GM12875 (cell line): Measurements from ENCODE around the gene KLHL15.

Experiments
- H3K4me3 ChIP-seq: one replicate; pipeline ENCODE4 v1.5.1; 2011; ENCODE audit warnings: low read depth, low read length, control low read depth
- TF ChIP-seq, protein P1 (sequence below): IDR thresholded peaks from 2 replicates; pipeline ENCODE4 v1.5.1; 2011; ENCODE audit warnings: low read depth, mild to moderate bottlenecking, control low read depth, inconsistent platforms, low read length, moderate library complexity, borderline replicate concordance; ENCODE audit not compliant: insufficient read depth

KLHL15 gene

DNA sequence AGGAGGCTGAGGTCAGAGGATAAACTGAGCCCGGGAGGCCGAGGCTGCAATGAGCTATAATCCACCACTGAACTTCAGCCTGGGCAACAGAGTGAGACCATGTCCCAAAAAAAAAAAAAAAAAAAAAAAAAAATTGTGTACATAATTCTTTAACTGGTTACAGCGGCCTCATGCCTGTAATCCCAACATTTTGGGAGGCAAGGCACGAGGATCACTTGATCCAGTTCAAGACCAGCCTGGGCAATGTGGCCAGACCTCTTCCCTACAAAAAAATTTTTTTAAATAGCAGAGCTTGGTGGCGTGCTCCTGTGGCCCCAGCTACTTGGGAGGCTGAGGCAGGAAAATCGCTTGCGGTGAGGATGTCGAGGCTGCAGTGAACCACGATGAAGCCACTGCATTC, 9.3 kb downstream of the KLHL15 start:
- TF ChIP-seq, protein P1, sequence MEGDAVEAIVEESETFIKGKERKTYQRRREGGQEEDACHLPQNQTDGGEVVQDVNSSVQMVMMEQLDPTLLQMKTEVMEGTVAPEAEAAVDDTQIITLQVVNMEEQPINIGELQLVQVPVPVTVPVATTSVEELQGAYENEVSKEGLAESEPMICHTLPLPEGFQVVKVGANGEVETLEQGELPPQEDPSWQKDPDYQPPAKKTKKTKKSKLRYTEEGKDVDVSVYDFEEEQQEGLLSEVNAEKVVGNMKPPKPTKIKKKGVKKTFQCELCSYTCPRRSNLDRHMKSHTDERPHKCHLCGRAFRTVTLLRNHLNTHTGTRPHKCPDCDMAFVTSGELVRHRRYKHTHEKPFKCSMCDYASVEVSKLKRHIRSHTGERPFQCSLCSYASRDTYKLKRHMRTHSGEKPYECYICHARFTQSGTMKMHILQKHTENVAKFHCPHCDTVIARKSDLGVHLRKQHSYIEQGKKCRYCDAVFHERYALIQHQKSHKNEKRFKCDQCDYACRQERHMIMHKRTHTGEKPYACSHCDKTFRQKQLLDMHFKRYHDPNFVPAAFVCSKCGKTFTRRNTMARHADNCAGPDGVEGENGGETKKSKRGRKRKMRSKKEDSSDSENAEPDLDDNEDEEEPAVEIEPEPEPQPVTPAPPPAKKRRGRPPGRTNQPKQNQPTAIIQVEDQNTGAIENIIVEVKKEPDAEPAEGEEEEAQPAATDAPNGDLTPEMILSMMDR = no peak
- no peak overlapping the region for H3K4me3 ChIP-seq

DNA sequence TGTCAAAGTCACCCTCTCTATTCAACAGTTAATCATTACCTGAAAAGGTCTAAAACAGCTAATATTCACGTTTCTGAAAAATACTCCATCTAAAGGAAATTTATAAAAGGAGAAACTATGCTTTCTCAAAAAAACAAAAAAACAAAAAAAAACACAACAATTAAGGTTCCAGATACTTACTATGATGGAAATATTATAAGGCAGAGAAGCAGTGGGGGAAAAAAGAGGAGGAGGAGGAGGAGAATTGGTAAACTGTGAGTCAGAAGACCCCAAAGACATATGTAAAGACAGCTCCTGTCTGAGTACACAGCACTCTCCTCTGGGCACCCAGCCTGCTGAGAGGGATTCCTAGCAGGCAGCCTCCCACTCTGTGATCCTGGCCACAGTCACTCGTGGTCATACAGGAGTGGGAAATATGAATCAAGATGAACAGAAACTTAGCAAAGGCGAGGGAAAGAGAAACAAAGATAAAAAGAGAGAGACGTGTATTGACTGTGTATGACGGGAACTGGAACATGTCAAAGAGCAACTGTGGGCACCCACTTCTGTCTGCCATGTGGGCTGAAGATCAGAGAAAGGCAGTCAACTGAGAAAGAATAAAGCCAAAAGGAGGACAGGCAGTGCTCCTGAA, 12.5 kb downstream of the KLHL15 start:
- TF ChIP-seq, protein P1 = no peak
- H3K4me3 ChIP-seq = no peak overlapping the region

DNA sequence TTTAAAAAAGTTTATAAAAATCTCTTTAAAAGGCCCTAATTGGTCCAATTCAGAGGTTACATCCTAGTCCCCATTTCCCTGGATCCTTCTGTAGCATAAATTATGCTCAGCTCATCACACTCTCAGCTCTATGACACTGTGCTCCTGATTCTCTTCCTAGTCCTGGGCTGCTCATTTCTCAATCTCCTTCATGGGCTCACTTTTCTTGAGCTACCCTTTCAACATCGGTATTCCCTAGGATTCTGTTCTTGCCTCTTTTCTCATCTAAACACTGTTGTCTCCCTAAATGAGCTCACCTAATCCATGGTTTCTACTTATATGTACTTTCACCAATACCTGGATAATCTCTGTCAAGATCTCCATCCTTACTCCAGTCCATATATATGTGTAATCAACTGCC, 14.7 kb downstream of the KLHL15 start:
- TF ChIP-seq, protein P1 = no peak
- H3K4me3 ChIP-seq = no peak overlapping the region

DNA sequence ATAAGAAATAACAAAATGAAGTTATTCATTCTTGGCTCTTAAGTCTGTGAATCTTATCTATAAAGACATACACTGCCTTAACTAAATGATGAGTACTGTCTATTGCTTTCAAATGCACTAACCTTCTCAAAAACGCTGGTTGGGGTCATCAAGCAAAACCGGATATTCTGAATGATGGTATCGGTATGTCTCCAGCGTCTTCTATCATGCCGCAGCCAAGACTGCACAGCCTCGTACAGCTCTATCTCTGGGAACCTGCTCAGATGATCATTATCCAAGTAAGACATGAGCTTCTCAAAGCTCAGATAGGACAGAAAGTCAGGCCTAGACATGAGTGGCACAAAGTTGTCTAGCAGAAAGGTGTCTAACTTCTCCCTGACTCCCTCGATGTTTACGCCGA, 21.1 kb downstream of the KLHL15 start:
- no peak overlapping the region for H3K4me3 ChIP-seq
- TF ChIP-seq, protein P1 = no peak

DNA sequence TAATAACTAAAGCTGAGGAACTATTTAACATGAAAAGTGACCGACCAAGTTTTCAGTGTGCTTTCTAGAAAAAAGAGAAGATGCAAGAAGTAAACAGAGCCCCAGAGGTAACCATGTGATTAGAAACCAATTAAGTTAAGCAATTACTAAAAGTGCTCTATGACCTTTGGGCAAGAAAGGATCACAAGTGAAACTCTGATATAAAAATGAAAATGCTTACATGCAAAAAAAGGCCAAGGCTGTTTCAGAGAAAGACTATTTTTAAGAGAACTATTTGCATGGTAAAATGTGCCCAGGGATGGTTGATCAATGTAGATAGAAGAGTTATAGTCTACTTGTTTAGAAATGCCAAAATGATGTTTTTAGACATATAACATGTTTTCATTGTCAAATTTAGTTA, 22.0 kb downstream of the KLHL15 start:
- TF ChIP-seq, protein P1 = no peak
- no peak overlapping the region for H3K4me3 ChIP-seq

DNA sequence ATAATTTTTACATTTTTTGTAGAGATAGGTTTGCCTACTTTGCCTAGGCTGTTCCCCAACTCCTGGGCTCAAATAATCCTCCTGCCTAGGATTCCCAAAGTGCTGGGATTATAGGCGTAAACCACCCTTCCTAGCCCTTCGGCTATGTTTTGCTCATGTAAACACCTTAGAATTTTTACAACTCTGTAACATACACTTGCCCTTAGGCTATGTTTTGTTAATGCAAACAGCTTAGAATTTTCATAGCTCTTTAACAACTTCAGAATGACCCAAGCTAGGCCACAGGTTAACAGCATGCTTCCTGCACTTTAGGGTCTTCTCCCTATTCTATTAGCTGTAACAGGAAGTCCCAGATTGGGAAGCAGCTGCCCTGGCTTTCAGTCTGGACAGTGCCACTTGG, 24.2 kb downstream of the KLHL15 start:
- no peak overlapping the region for H3K4me3 ChIP-seq
- TF ChIP-seq, protein P1 = no peak

DNA sequence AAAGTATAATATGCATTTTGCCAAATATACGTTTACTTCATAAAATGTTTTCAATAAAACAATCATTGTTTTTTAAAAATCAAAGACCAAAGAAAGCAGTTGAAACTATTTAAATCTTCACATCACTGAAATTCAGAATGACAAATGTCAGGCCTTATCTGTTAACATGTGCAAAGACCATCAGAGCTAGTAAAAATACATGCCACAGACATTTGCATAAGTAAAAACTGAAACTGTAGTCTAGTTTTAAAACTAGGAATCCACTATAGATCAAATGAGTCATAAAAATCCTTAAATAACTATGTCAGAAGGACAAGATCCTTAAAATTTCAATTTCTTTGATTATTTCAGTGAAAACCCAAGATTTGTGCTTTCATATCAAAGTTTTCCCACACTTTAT, 24.8 kb downstream of the KLHL15 start:
- TF ChIP-seq, protein P1 = no peak
- H3K4me3 ChIP-seq = no peak overlapping the region
